SK-N-SH treated with all-trans-retinoic acid at 6 μM for 48 hours (cell line): ENCODE results near the gene DCAF5.

ENCODE experiments used
- CSRNP3 ChIP-seq: fragments of 250-450 bp; sonication (Bioruptor Pico); IDR thresholded peaks from 2 replicates; pipeline ENCODE4 v1.5.1; 2021; ENCODE audit warnings: mild to moderate bottlenecking, moderate library complexity
- ESRRG ChIP-seq: fragments of 250-450 bp; sonication (Bioruptor Pico); IDR thresholded peaks from 2 replicates; pipeline ENCODE4 v1.6.1; 2021; ENCODE audit warnings: mild to moderate bottlenecking
- TCF4 ChIP-seq: fragments of 250-450 bp; sonication (Bioruptor Pico); IDR thresholded peaks from 2 replicates; pipeline ENCODE4 v1.8.0; 2021; ENCODE audit warnings: mild to moderate bottlenecking, moderate library complexity, borderline replicate concordance
- ZC3H10 ChIP-seq: fragments of 250-450 bp; sonication (Bioruptor Pico); IDR thresholded peaks from 2 replicates; pipeline ENCODE4 v1.5.1; 2021; ENCODE audit warnings: mild to moderate bottlenecking, moderate library complexity
- ZFP3 ChIP-seq: fragments of 250-450 bp; sonication (Bioruptor Pico); IDR thresholded peaks from 2 replicates; pipeline ENCODE4 v1.5.0; 2020; ENCODE audit warnings: mild to moderate bottlenecking, moderate library complexity
- ZFP30 ChIP-seq: fragments of 450-650 bp; formaldehyde crosslinking; IDR thresholded peaks from 2 replicates; pipeline ENCODE4 v1.5.0; 2022; ENCODE audit warnings: mild to moderate bottlenecking, moderate library complexity
- ZNF70 ChIP-seq: fragments of 450-650 bp; formaldehyde crosslinking; IDR thresholded peaks from 2 replicates; pipeline ENCODE4 v1.5.0; 2020; ENCODE audit warnings: mild to moderate bottlenecking, moderate library complexity

GRCh38 chr14:69036757-69037506 lies 116.0 kb downstream of the DCAF5 start:
- no peak for TF ChIP-seq ZC3H10
- TF ChIP-seq ZNF70 (CRISPR knock-in tag), result no peak
- no peak for TF ChIP-seq ZFP30 (CRISPR knock-in tag)
- no peak for TF ChIP-seq ZFP3 (CRISPR knock-in tag)
- no peak for TF ChIP-seq TCF4 (CRISPR knock-in tag)
- no peak for TF ChIP-seq ESRRG (CRISPR knock-in tag)
- no peak for TF ChIP-seq CSRNP3
